GM21529 (cell line): ENCODE measurements around the gene UCN3.
"Not testable (repeated sequence)": the region's sequence is repeated elsewhere in the genome, so short reads cannot be mapped to it uniquely, and the experiment has no call there.

ENCODE experiments used
- ATAC-seq: cut with Tn5 transposase; IDR thresholded peaks from one replicate; pipeline ENCODE4 v1.9.1; 2021; ENCODE audit not compliant: unreplicated experiment

The UCN3 gene

DNA sequence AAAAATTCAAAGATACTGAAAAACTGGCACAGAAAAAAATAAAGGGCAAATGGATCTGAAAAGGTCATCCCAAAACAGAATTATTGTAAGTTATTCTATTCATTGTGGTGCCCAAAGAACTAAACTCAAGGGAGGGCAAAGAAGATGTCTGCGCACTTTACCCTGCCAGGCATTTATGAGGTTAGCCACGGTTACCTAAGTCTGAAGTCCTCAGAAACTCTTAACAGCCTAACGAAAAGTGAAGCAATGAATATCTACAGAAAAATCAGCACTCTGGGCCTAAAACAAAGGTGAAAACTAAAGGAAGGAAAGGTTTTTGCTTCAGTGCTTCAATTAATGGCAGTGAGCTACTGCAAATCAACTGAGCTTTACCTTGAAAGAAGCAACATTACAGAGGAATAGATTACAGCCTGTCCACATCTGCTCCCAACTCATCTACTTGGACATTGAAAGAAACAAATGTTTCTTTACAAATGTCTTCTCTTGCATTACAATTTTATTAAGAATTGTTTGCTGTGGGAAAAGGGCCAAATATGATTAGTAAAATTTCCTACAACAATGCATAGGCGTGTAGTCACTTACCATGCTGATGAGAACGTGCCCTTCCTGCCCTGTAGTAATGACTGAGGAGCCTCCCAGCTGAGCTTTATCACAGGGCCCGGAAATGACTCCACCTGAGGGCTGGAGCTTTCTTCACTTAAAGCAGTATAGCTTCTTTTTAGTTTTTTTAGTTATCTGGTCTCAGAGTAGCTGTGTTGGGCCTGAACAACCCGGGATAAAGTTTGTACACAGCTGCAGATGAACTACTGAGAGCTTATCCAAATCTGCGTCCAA, 39.7 kb downstream of the UCN3 start, which contains the start of gene TUBAL3:
TUBAL3 (minus strand) TSS at position 621 of the 834 bp plus-strand sequence; CDS start at position 585, 36 bp downstream.
- no peak for ATAC-seq

DNA sequence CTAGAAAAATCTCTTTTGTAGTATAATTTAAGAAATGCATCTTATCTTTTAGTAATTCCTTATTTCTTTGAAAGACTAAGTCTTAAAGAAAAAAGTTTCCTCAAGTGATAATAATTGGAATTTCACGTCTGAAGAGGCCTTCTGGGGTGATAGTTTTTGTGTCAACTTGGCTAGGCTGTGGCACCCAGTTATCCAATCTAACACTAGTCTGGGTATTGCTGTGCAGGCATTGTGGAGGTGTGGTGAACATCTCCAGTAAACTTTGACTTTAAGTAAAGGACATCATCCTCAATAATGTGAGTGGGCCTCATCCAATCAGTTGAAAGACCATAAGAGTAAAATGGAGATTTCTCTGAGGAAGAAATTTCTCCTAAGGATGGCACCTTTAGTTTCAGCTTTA, 42.2 kb downstream of the UCN3 start:
- ATAC-seq: no peak

DNA sequence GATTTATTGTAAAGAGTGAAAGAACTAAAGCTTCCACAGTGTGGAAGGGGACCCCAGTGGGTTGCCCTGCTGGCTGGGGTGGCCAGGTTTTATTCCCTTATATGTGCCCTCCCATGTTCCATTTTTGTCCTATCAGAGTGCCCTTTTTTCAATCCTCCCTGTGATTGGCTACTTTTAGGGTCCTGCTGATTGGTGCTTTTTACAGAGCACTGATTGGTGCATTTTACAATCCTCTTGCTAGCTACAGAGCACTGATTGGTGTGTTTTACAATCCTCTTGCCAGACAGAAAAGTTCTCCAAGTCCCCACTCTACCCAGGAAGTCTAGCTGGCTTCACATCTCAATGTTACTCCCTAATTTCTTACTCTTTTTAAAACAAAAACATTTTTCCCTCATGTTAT, 46.0 kb downstream of the UCN3 start:
- ATAC-seq: not testable (repeated sequence)

DNA sequence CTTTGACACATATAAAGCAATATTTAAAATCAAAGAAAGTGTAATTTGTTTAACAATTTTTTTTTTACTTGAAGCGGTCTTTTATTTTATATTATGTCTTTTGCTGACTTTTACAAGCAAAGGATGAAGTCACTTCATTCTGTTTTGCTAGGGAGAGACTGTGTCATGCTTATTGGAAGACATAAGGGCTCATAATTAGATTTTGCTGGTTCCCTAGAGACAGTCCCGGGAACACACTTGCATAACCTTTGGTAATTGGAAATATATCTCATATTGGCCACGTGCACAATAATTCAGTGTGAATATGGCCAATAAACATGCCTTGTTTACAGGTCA, 47.1 kb downstream of the UCN3 start:
- ATAC-seq: no peak

DNA sequence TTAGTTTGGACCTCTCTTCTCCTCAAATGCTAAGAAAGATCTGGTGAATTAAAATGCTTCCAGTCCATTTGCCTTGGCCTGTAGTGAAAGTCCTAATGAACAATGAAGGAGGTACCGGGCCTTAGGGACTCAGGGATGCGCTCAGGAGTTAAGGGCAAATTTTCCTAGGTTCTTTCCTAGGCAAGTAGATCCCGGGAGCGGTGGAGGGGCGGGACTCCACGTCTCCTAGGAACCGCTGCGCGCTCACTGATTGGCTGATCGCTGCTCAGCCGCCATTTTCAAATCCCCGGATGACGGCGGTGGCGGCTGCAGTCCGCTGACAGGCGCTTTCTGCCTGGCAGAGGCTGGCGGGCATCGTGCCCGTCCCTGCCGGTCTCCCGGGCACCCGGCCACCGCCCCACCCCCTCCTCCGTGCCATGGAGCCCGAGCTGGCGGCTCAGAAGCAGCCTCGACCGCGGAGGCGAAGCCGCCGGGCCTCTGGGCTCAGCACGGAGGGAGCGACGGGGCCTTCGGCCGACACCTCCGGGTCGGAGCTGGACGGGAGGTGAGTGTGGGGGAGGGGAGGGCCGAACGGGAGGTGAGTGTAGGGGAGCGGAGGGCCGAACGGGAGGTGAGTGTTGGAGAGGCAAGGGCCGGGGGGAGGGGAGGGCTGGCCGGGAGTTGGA, 47.6 kb downstream of the UCN3 start, which contains the start of gene NET1:
NET1 (plus strand) TSS at position 281 of the 665 bp plus-strand sequence; CDS start at position 417, 136 bp downstream.
- peak; percentile 98 for ATAC-seq

DNA sequence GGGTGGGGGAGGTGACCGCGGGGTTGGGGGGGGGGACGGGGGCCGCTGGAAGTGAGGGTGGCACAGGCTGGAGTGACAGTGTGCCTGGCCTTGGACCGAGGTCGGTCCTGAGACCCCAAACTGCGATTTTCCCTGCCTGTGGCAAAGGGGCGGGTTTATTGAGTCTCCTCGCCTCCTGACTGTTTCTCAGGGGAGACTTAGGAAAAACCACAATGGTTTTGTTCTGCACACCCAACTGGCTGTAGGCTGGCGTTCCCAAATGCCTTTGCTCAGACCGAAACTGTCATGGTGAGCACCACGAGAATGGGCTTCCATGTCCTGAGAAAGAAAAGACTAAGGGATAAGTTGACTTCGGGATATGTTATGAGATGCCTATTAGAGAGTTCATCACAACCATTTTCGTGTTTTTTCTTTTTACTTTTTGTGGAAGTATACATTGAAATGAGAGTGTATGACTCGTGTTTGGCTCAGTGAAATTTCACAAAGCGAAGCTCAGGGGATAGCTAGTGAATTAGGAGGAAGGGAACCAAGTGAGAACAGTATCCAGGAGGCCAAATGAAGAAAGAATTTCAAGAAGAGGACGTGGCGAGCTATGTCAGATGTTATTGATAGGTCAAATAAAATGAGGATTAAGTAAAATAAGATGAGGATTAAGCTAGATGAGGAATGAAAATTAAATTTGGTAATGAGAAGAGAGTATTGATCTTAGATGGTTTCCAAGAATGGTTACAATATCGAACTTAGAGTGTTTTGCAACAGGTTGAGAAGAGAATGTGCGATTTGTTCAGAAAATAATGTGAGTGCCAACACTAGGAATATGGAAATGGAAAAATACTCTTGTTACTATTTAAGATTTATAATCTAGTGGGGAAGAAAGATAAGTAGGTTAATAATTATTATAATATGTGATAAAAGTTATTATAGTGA, 48.5 kb downstream of the UCN3 start:
- no peak for ATAC-seq

DNA sequence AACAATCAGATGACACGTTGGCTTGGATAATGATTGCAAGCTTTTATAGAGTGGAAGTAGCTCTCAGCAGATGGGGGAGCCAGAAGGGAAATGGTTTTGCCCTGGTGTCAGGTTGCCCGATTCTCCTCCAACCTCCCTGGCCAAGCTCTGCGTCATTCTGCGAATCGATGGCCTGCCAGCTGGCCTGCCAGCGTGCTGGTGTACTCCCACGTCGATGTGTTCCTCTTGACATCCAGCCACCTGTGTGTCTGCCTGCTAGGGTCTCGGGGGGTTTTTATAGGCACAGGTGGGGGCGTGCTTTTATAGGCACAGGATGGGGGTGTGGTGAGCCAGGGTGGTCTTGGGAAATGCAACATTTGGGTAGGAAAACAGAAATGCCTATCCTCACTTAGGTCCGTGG, 52.2 kb downstream of the UCN3 start:
- no peak for ATAC-seq

DNA sequence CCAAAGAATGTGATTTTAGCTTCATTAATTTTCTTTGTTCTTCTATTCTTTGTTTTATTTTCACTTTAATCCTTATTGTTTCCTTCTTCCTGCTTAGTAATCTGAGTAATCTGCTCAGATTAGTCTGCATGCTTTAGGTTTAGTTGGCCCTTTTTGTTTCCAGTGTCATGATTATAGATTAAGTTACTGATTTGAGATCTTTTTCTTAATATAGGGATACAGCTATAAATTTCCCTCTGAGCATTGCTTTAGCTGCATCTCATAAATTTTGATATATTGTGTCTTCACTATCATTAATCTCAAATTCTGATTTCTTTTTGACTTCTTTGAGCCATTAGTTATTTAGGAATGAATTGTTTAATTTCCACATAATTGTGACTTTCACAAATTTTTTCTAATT, 53.8 kb downstream of the UCN3 start:
- no peak for ATAC-seq

DNA sequence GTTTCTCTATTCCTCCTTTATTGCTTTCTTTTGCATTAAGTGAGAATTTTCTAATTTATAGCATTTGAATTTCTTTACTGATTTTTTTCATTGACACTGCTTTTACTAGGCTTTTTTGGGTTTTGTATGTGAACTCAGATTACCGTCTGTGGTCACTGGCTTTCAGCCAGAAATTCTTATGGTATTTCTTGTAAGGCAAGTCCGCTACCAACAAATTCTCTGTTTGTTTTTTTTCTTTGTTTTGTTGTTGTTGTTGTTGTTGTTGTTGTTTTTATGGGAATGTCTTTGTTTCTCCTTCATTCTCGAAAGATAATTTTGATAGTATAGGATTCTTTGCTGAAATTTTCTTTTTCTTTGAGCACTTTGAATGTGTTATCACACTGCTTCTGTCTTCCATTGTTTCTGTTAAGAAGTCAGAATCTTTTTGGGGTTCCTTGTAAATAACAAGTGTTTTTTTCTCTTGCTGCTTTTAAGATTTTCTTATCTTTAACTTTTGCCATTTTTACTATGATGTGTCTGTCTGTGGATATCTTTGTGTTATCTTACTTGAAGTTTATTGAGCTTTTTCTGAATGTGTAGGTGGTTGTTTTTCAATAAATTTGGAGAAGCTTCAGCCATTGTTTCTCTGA, 54.8 kb downstream of the UCN3 start:
- no peak for ATAC-seq

DNA sequence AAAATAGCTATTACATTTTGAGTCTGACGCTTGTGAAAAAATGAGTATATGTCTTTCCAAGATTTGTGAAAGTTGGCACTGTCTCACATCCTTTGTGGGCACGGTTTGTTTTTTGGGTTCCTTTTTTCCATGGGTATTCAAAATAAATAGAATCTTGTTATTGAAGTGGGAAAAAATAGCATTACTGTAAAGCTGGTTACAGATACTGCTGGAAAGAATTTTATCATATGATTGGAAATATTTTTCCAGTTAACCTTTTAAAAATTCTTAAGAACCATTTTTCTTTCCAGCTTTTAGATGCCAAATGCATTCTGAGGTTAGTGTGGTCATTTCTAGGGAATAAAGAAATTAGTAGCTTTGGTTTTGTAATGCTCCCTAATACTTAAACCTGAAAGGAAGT, 59.0 kb downstream of the UCN3 start:
- ATAC-seq: no peak
